ENCODE measurements around the gene FOXK1.

Gene FOXK1

GRCh38 chr7:4747013-4747412 is 64.9 kb downstream of the FOXK1 start:
- no peak for TF ChIP-seq CTCF (IDR thresholded peaks at IDR 0.05)

- no peak for TF ChIP-seq CTCF (IDR thresholded peaks at IDR 0.05)
These were observed 65.7 kb downstream of the FOXK1 start for GRCh38 chr7:4747746-4748145.

- no peak for TF ChIP-seq CTCF (IDR thresholded peaks at IDR 0.05)
These were observed 66.2 kb downstream of the FOXK1 start for GRCh38 chr7:4748231-4748681.

- TF ChIP-seq CTCF (IDR thresholded peaks at IDR 0.05), result no peak
These were observed 67.3 kb downstream of the FOXK1 start for GRCh38 chr7:4749363-4749762.

DNA sequence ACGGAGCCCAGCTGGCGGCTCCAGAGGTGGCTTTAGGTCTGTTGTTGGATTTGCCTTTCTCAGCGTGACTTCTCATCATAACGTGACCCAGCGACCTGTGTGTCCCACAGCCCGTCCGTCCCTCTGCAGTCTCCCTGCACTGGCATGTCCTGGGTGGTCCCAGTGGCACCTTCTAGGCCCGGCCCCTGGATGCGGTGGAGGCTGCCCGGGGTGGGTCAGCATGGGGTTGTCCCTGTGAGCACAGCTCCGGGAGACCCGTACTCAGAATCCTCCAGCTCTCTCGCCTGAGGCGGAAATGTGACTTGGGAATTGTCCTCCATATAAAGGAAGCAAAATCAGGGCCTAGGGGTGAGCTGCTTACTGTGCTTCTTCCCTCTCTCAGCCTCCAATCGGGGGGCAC is 67.7 kb downstream of the FOXK1 start:
- no peak for TF ChIP-seq CTCF (IDR thresholded peaks at IDR 0.05)

- TF ChIP-seq CTCF (IDR thresholded peaks at IDR 0.05), result no peak
These were observed 69.4 kb downstream of the FOXK1 start for GRCh38 chr7:4751398-4751947.

- peak; percentile 97 for TF ChIP-seq CTCF (IDR thresholded peaks at IDR 0.05)
These were observed 71.7 kb downstream of the FOXK1 start for GRCh38 chr7:4753598-4754432.

All from LNCAP (cell line).